WTC11 (cell line): ENCODE data around the gene ATP11A. TPM values are rescaled to one million over a fixed set of nuclear protein-coding genes. Genes with fewer than 3 reads are reported as not detected.

Source experiments
- ATAC-seq: fragments of 200-7000 bp; cut with Tn5 transposase; 2 replicates; pipeline ENCODE4 v1.10.0; 2021; ENCODE audit warnings: mild to moderate bottlenecking, moderate library complexity
- CTCF ChIA-PET: fragments of 300-600 bp; sonication (Branson Sonifier 250); formaldehyde crosslinking; loops from one replicate; lab custom pipeline; 2021; ENCODE audit warnings: antibody characterized with exemption; lab: Charles Lee
- POLR2A ChIA-PET: fragments of 350-600 bp; sonication (Branson Sonifier 250); formaldehyde crosslinking; loops from one replicate; lab custom pipeline; 2021; ENCODE audit warnings: antibody characterized with exemption; lab: Charles Lee
- DNase-seq: peaks from one replicate; pipeline ENCODE4 v3.0.0; 2021; ENCODE audit warnings: low spot score
- H3K27ac Mint-ChIP-seq: 2 replicates; pipeline ENCODE4 v1.8.0; 2021; ENCODE audit warnings: mixed read lengths
- H3K27me3 Mint-ChIP-seq: 2 replicates; pipeline ENCODE4 v1.8.0; 2021; ENCODE audit warnings: low read depth, mild to moderate bottlenecking, moderate library complexity, mixed read lengths
- H3K36me3 Mint-ChIP-seq: 2 replicates; pipeline ENCODE4 v1.8.0; 2021; ENCODE audit warnings: mixed read lengths
- H3K4me1 Mint-ChIP-seq: 2 replicates; pipeline ENCODE4 v1.8.0; 2022; ENCODE audit warnings: mixed read lengths
- H3K4me3 Mint-ChIP-seq: 2 replicates; pipeline ENCODE4 v1.8.0; 2021; ENCODE audit warnings: mild to moderate bottlenecking, moderate library complexity, mixed read lengths
- H3K9me3 Mint-ChIP-seq: 2 replicates; pipeline ENCODE4 v1.8.0; 2021; ENCODE audit warnings: mixed read lengths
- ATF1 ChIP-seq: sonication (generic); formaldehyde crosslinking; IDR thresholded peaks from 2 replicates; pipeline ENCODE4 v1.8.1; 2023; ENCODE audit warnings: mild to moderate bottlenecking, moderate library complexity, missing genetic modification reagents
- ERG ChIP-seq: fragments of 250-450 bp; sonication (Bioruptor Pico); IDR thresholded peaks from 2 replicates; pipeline ENCODE4 v1.8.0; 2021; ENCODE audit warnings: mild to moderate bottlenecking
- FOXJ3 ChIP-seq: sonication (generic); formaldehyde crosslinking; IDR thresholded peaks from 2 replicates; pipeline ENCODE4 v1.9.0; 2021; ENCODE audit warnings: missing genetic modification reagents, mild to moderate bottlenecking, borderline replicate concordance
- GRHL2 ChIP-seq: fragments of 250-450 bp; sonication (Bioruptor Pico); IDR thresholded peaks from 2 replicates; pipeline ENCODE4 v1.8.0; 2022; ENCODE audit warnings: mild to moderate bottlenecking, moderate library complexity; ENCODE audit not compliant: insufficient replicate concordance, severe bottlenecking
- GTF2I ChIP-seq: fragments of 250-450 bp; sonication (Bioruptor Pico); conservative IDR thresholded peaks from 2 replicates; pipeline ENCODE4 v1.4.0; 2021; ENCODE audit warnings: mild to moderate bottlenecking
- HMGA2 ChIP-seq: fragments of 250-450 bp; sonication (Bioruptor Pico); IDR thresholded peaks from 2 replicates; pipeline ENCODE4 v1.4.0; 2021; ENCODE audit warnings: mild to moderate bottlenecking, moderate library complexity
- IRF2 ChIP-seq: sonication (generic); formaldehyde crosslinking; IDR thresholded peaks from 2 replicates; pipeline ENCODE4 v1.8.0; 2022; ENCODE audit warnings: low read depth, missing genetic modification reagents, borderline replicate concordance
- JUN ChIP-seq: sonication (generic); formaldehyde crosslinking; IDR thresholded peaks from 2 replicates; pipeline ENCODE4 v1.8.0; 2023; ENCODE audit warnings: mild to moderate bottlenecking, missing genetic modification reagents
- NFATC4 ChIP-seq: fragments of 250-450 bp; sonication (Bioruptor Pico); IDR thresholded peaks from 2 replicates; pipeline ENCODE4 v1.9.0; 2021; ENCODE audit warnings: mild to moderate bottlenecking
- NFYB ChIP-seq: sonication (generic); formaldehyde crosslinking; conservative IDR thresholded peaks from 2 replicates; pipeline ENCODE4 v1.8.0; 2022; ENCODE audit warnings: low read depth, missing genetic modification reagents
- NR2C2 ChIP-seq: sonication (generic); formaldehyde crosslinking; IDR thresholded peaks from 2 replicates; pipeline ENCODE4 v1.8.0; 2022; ENCODE audit warnings: mild to moderate bottlenecking, missing genetic modification reagents
- SOX15 ChIP-seq: fragments of 250-450 bp; sonication (Bioruptor Pico); IDR thresholded peaks from 2 replicates; pipeline ENCODE4 v1.9.0; 2021; ENCODE audit warnings: mild to moderate bottlenecking
- ZMAT4 ChIP-seq: fragments of 250-450 bp; sonication (Bioruptor Pico); IDR thresholded peaks from 2 replicates; pipeline ENCODE4 v1.9.0; 2021; ENCODE audit warnings: mild to moderate bottlenecking
- ZNF138 ChIP-seq: sonication (generic); formaldehyde crosslinking; conservative IDR thresholded peaks from 2 replicates; pipeline ENCODE4 v1.8.1; 2022; ENCODE audit warnings: mild to moderate bottlenecking, moderate library complexity, missing genetic modification reagents
- ZNF232 ChIP-seq: sonication (generic); formaldehyde crosslinking; IDR thresholded peaks from 2 replicates; pipeline ENCODE4 v1.8.0; 2022; ENCODE audit warnings: mild to moderate bottlenecking, missing genetic modification reagents
- total RNA-seq: library from RNA; stranded (reverse); gene quantifications from 3 replicates; pipeline ENCODE4 v1.2.3, GENCODE V29; 2021
- TF ChIP-seq, protein P1 (sequence below): sonication (generic); formaldehyde crosslinking; IDR thresholded peaks from 2 replicates; pipeline ENCODE4 v1.8.0; 2022; ENCODE audit warnings: missing genetic modification reagents
- TF ChIP-seq, protein P2 (sequence below): fragments of 250-450 bp; sonication (Bioruptor Pico); IDR thresholded peaks from 2 replicates; pipeline ENCODE4 v2.1.2; 2022; ENCODE audit warnings: mild to moderate bottlenecking, moderate library complexity
- TF ChIP-seq, protein P3 (sequence below): sonication (generic); formaldehyde crosslinking; IDR thresholded peaks from 2 replicates; pipeline ENCODE4 v1.8.1; 2022; ENCODE audit warnings: mild to moderate bottlenecking, missing genetic modification reagents, moderate library complexity, borderline replicate concordance

ATP11A gene
- total RNA-seq, 1 experiment from 2014 or later, result 100 TPM

- H3K36me3 Mint-ChIP-seq, result peaks cover 76% of the 10 kb centered on the region
Observed at GRCh38 chr13:112835344-112835743, 145.5 kb downstream of the ATP11A start.

GRCh38 chr13:112835796-112836195 is 146.0 kb downstream of the ATP11A start:
- ATAC-seq, result no peak
- Mint-ChIP-seq H3K27me3 (no peaks in the 10 kb centered on the region), H3K4me1 (no peaks in the 10 kb centered on the region), H3K36me3 (peaks cover 76% of the 10 kb centered on the region), H3K9me3 (no peaks in the 10 kb centered on the region), H3K4me3 (no peak overlapping the region), H3K27ac (no peak overlapping the region; the same call in 1 of the 2 replicates)
- DNase-seq, result no peak
- CTCF ChIA-PET, result no interaction called here
- TF ChIP-seq, protein P1, sequence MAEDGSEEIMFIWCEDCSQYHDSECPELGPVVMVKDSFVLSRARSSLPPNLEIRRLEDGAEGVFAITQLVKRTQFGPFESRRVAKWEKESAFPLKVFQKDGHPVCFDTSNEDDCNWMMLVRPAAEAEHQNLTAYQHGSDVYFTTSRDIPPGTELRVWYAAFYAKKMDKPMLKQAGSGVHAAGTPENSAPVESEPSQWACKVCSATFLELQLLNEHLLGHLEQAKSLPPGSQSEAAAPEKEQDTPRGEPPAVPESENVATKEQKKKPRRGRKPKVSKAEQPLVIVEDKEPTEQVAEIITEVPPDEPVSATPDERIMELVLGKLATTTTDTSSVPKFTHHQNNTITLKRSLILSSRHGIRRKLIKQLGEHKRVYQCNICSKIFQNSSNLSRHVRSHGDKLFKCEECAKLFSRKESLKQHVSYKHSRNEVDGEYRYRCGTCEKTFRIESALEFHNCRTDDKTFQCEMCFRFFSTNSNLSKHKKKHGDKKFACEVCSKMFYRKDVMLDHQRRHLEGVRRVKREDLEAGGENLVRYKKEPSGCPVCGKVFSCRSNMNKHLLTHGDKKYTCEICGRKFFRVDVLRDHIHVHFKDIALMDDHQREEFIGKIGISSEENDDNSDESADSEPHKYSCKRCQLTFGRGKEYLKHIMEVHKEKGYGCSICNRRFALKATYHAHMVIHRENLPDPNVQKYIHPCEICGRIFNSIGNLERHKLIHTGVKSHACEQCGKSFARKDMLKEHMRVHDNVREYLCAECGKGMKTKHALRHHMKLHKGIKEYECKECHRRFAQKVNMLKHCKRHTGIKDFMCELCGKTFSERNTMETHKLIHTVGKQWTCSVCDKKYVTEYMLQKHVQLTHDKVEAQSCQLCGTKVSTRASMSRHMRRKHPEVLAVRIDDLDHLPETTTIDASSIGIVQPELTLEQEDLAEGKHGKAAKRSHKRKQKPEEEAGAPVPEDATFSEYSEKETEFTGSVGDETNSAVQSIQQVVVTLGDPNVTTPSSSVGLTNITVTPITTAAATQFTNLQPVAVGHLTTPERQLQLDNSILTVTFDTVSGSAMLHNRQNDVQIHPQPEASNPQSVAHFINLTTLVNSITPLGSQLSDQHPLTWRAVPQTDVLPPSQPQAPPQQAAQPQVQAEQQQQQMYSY (CRISPR knock-in tag), result no peak
- no peak for TF ChIP-seq ERG (CRISPR knock-in tag)
- TF ChIP-seq ZMAT4 (CRISPR knock-in tag), result no peak
- TF ChIP-seq IRF2 (CRISPR knock-in tag), result no peak
- TF ChIP-seq, protein P2, sequence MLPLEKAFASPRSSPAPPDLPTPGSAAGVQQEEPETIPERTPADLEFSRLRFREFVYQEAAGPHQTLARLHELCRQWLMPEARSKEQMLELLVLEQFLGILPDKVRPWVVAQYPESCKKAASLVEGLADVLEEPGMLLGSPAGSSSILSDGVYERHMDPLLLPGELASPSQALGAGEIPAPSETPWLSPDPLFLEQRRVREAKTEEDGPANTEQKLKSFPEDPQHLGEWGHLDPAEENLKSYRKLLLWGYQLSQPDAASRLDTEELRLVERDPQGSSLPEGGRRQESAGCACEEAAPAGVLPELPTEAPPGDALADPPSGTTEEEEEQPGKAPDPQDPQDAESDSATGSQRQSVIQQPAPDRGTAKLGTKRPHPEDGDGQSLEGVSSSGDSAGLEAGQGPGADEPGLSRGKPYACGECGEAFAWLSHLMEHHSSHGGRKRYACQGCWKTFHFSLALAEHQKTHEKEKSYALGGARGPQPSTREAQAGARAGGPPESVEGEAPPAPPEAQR (CRISPR knock-in tag), result no peak
- POLR2A ChIA-PET, result no interaction called here

More at GRCh38 chr13:112835344-112835743, 145.5 kb downstream of the ATP11A start:
- H3K4me3 Mint-ChIP-seq, result no peak overlapping the region
- no peak for DNase-seq
- TF ChIP-seq HMGA2 (CRISPR knock-in tag), result no peak
- no peak for TF ChIP-seq NR2C2 (CRISPR knock-in tag)
- TF ChIP-seq, protein P2 (CRISPR knock-in tag), result no peak
- no peak for TF ChIP-seq ATF1
- TF ChIP-seq, protein P3, sequence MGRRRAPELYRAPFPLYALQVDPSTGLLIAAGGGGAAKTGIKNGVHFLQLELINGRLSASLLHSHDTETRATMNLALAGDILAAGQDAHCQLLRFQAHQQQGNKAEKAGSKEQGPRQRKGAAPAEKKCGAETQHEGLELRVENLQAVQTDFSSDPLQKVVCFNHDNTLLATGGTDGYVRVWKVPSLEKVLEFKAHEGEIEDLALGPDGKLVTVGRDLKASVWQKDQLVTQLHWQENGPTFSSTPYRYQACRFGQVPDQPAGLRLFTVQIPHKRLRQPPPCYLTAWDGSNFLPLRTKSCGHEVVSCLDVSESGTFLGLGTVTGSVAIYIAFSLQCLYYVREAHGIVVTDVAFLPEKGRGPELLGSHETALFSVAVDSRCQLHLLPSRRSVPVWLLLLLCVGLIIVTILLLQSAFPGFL (CRISPR knock-in tag), result no peak
- TF ChIP-seq GTF2I (CRISPR knock-in tag), result no peak
- no peak for TF ChIP-seq ZNF232 (CRISPR knock-in tag)
- no peak for TF ChIP-seq ZNF138 (CRISPR knock-in tag)
- no peak for TF ChIP-seq NFYB
- TF ChIP-seq, protein P1 (CRISPR knock-in tag), result no peak
- no peak for TF ChIP-seq SOX15 (CRISPR knock-in tag)
- TF ChIP-seq GRHL2 (CRISPR knock-in tag), result no peak
- no peak for TF ChIP-seq JUN (CRISPR knock-in tag)
- TF ChIP-seq FOXJ3 (CRISPR knock-in tag), result no peak
- TF ChIP-seq NFATC4 (CRISPR knock-in tag), result no peak
- POLR2A ChIA-PET, result no interaction called here
- H3K27me3 Mint-ChIP-seq, result no peaks in the 10 kb centered on the region
- ATAC-seq, result no peak
- H3K4me1 Mint-ChIP-seq, result no peaks in the 10 kb centered on the region
- CTCF ChIA-PET, result no interaction called here
- H3K9me3 Mint-ChIP-seq, result no peaks in the 10 kb centered on the region
- no peak overlapping the region; the same call in 1 of the 2 replicates for H3K27ac Mint-ChIP-seq
